Esophagus muscularis mucosa (tissue), 3 donors: Measurements from ENCODE around the gene STX3.

Experiments used
- CTCF ChIP-seq, 3 experiments: fragments of 200-600 bp in 2 of 3; fragments of 450-650 bp in 1 of 3; sonication (generic) in 2 of 3; IDR thresholded peaks; one replicate each; pipeline ENCODE4 v1.5.1; 2017 to 2019; ENCODE audit warnings: antibody characterized with exemption in 3 of 3, mild to moderate bottlenecking in 2 of 3, moderate library complexity in 1 of 3
- POLR2A ChIP-seq: fragments of 450-650 bp; IDR thresholded peaks from one replicate; pipeline ENCODE4 v1.6.1; 2017; ENCODE audit warnings: antibody characterized with exemption, moderate library complexity, mild to moderate bottlenecking, low read depth

- no peak for TF ChIP-seq POLR2A
- TF ChIP-seq CTCF (IDR thresholded peaks at IDR 0.05): no peak
These were observed 60.6 kb downstream of the STX3 start for GRCh38 chr11:59815754-59816153.
